ENCODE measurements around the gene FXYD1. TPM values are rescaled to one million over a fixed set of nuclear protein-coding genes. Genes with fewer than 3 reads are reported as not detected.

Gene FXYD1
- total and polyA plus RNA-seq, 12 donors, result 251 to 819 (median 578) TPM

- DNase-seq, result no peak
- intact Hi-C loops (cut with DNase I), result no loop called here
- Histone ChIP-seq H3K36me3 (peaks cover 0 to 91% (median 37%) of the 10 kb centered on the region in 9 donors), H3K9me3 (peaks cover 0 to 39% (median 19%) of the 10 kb centered on the region in 11 donors), H3K27me3 (peaks cover 0 to 10% (median 0%) of the 10 kb centered on the region in 7 donors), H3K4me1 (peaks cover 0 to 6% (median 1%) of the 10 kb centered on the region in 9 donors), H3K27ac (no peak overlapping the region), H3K4me3 (no peak overlapping the region)
- 93 to 96% methylated on average over 9 of the region's 9 CpGs for WGBS, 2 donors
- no peak for TF ChIP-seq CTCF (IDR thresholded peaks at IDR 0.05)
- no peak for ATAC-seq
These were observed 22.2 kb downstream of the FXYD1 start for GRCh38 chr19:35160629-35161433.

GRCh38 chr19:35161434-35161743 is 22.8 kb downstream of the FXYD1 start:
- ATAC-seq (no peak), DNase-seq (no peak)
- Histone ChIP-seq H3K36me3 (peaks cover 0 to 97% (median 43%) of the 10 kb centered on the region in 9 donors), H3K9me3 (peaks cover 0 to 45% (median 25%) of the 10 kb centered on the region in 11 donors), H3K27me3 (peaks cover 0 to 10% (median 0%) of the 10 kb centered on the region in 7 donors), H3K27ac (no peak overlapping the region), H3K4me1 (peaks cover 0 to under 1% (median 0%) of the 10 kb centered on the region in 9 donors), H3K4me3 (no peak overlapping the region)
- TF ChIP-seq CTCF (IDR thresholded peaks at IDR 0.05), result no peak
- intact Hi-C loops (cut with DNase I), result no loop called here
- 93 to 95% methylated on average over 2 of the region's 2 CpGs for WGBS, 2 donors

- Histone ChIP-seq H3K4me1 (peaks cover 0 to 10% (median 0%) of the 10 kb centered on the region in 9 donors), H3K27me3 (no peaks in the 10 kb centered on the region), H3K4me3 (no peak overlapping the region), H3K36me3 (peaks cover 0 to 99% (median 46%) of the 10 kb centered on the region in 9 donors), H3K27ac (no peak overlapping the region), H3K9me3 (peaks cover 0 to 51% (median 29%) of the 10 kb centered on the region in 11 donors)
- ATAC-seq (no peak), DNase-seq (no peak)
- intact Hi-C loops (cut with DNase I), result no loop called here
- 75 to 87% methylated on average over 6 of the region's 6 CpGs for WGBS, 2 donors
- no peak for TF ChIP-seq CTCF (IDR thresholded peaks at IDR 0.05)
These were observed 24.1 kb downstream of the FXYD1 start for GRCh38 chr19:35162471-35163326.

GRCh38 chr19:35164418-35164817 is 25.8 kb downstream of the FXYD1 start:
- Histone ChIP-seq H3K36me3 (peaks cover 0 to 99% (median 46%) of the 10 kb centered on the region in 9 donors), H3K27me3 (no peaks in the 10 kb centered on the region), H3K4me1 (peaks cover 0 to 12% (median 0%) of the 10 kb centered on the region in 9 donors), H3K27ac (no peak overlapping the region), H3K9me3 (peaks cover 0 to 51% (median 29%) of the 10 kb centered on the region in 11 donors), H3K4me3 (no peak overlapping the region)
- ATAC-seq (no peak), DNase-seq (no peak)
- WGBS, 2 donors, result 48 to 91% methylated on average over 2 of the region's 2 CpGs
- TF ChIP-seq CTCF (IDR thresholded peaks at IDR 0.05), result no peak
- intact Hi-C loops (cut with DNase I), result no loop called here

Measured in heart right ventricle (tissue), 16 donors.